Colonic mucosa (tissue), 4 donors: ENCODE results near the gene ZBTB7B. TPM values are rescaled to one million over a fixed set of nuclear protein-coding genes. Genes with fewer than 3 reads are reported as not detected.

Experiments used
- DNase-seq: peaks from one replicate; pipeline ENCODE4 v3.0.0-alpha.2; 2020
- H3K27ac ChIP-seq: fragments of 200-600 bp; one replicate; pipeline ENCODE4 v1.8.0; 2021
- H3K27me3 ChIP-seq: fragments of 200-600 bp; one replicate; pipeline ENCODE4 v1.8.0; 2021
- H3K36me3 ChIP-seq: fragments of 200-600 bp; one replicate; pipeline ENCODE4 v1.8.0; 2021
- H3K4me1 ChIP-seq: fragments of 200-600 bp; one replicate; pipeline ENCODE4 v1.8.0; 2021; ENCODE audit warnings: mild to moderate bottlenecking
- H3K4me3 ChIP-seq: fragments of 200-600 bp; one replicate; pipeline ENCODE4 v1.8.0; 2021
- H3K9ac ChIP-seq, 2 donors: one replicate each; pipeline ENCODE4 v1.7.0; 2013; ENCODE audit warnings: control low read depth in 2 of 2, low read depth in 2 of 2, low read length in 2 of 2
- H3K9me3 ChIP-seq: fragments of 200-600 bp; one replicate; pipeline ENCODE4 v1.8.0; 2021
- intact Hi-C: fragments of 100-400 bp; cut with DNase I; formaldehyde crosslinking; loops from one replicate; pipeline ENCODE4 v1.14.1; 2022
- total RNA-seq, 2 donors: library from RNA; stranded (reverse); fragmentation: NEBNext Ultra II Directional in 1 of 2; extraction: Animal tissue kit (Norgen Biotek cat#: 25700) in 1 of 2; gene quantifications; one replicate each; pipeline ENCODE4 v1.2.1, GENCODE V29; 2021
- TF ChIP-seq, protein P1 (sequence below): fragments of 200-600 bp; IDR thresholded peaks from one replicate; pipeline ENCODE4 v1.8.0; 2022; ENCODE audit warnings: antibody characterized with exemption, mild to moderate bottlenecking
- donor health status: healthy.
- donor health status: DM: no; HTN: no; CAD: no.
- donor health status: DM: no; HTN: no; CAD: no.

ZBTB7B gene
- total RNA-seq, 2 donors from 2014 or later: 185 to 205 TPM

DNA sequence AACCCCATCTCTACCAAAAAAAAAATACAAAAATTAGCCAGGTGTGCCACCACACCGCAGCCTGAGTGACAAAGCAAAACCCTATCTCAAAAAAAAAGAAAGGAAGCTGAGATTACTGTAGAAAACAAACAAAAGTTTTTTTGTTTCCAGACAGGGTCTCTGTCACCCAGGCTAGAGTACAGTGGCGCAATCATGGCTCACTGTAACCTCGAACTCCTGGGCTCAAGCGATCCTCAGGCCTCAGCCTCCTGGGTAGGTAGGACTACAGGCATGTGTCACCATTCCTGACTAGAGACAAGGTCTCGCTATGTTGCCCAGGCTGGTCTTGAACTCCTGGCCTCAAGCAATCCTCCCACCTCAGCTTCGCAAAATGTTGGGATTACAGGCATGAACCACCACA lies 38.2 kb upstream of the ZBTB7B start:
- TF ChIP-seq, protein P1, sequence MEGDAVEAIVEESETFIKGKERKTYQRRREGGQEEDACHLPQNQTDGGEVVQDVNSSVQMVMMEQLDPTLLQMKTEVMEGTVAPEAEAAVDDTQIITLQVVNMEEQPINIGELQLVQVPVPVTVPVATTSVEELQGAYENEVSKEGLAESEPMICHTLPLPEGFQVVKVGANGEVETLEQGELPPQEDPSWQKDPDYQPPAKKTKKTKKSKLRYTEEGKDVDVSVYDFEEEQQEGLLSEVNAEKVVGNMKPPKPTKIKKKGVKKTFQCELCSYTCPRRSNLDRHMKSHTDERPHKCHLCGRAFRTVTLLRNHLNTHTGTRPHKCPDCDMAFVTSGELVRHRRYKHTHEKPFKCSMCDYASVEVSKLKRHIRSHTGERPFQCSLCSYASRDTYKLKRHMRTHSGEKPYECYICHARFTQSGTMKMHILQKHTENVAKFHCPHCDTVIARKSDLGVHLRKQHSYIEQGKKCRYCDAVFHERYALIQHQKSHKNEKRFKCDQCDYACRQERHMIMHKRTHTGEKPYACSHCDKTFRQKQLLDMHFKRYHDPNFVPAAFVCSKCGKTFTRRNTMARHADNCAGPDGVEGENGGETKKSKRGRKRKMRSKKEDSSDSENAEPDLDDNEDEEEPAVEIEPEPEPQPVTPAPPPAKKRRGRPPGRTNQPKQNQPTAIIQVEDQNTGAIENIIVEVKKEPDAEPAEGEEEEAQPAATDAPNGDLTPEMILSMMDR: no peak
- Histone ChIP-seq H3K27ac (no peak overlapping the region), H3K36me3 (peaks cover 23% of the 10 kb centered on the region)

DNA sequence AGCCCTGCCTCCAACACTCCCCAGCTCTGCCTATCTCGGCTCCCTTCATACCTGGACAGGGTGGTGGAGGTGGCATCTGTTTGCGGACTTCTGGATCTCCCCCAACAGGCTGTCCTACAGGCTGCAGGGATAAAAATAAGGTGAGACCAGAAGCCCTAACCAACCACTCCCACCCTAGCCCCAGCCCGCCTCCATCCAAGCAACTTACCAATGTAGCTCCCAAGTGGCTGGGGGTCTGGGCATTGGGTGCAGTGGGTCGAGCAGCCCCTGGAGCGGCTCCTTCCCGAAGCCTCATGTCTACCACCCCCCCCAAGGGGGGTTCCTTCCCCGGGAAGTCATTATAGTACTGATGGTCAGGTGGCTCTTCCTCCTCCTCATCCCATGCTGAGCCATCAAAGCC lies 36.5 kb upstream of the ZBTB7B start:
- no peak for DNase-seq
- no peak overlapping the region for H3K4me3 ChIP-seq
- H3K9me3 ChIP-seq: no peaks in the 10 kb centered on the region
- peaks cover 9% of the 10 kb centered on the region for H3K4me1 ChIP-seq
- intact Hi-C loops: no loop called here
- H3K36me3 ChIP-seq: peaks cover 23% of the 10 kb centered on the region
- TF ChIP-seq, protein P1: no peak
- H3K9ac ChIP-seq: no peak overlapping the region
- no peak overlapping the region for H3K27ac ChIP-seq
- no peaks in the 10 kb centered on the region for H3K27me3 ChIP-seq

More for the DNA sequence above, 38.2 kb upstream of the ZBTB7B start:
- intact Hi-C loops: no loop called here
- Histone ChIP-seq H3K9me3 (no peaks in the 10 kb centered on the region), H3K27me3 (no peaks in the 10 kb centered on the region), H3K4me1 (peaks cover 13% of the 10 kb centered on the region), H3K4me3 (no peak overlapping the region), H3K9ac (no peak overlapping the region)
- DNase-seq: no peak

DNA sequence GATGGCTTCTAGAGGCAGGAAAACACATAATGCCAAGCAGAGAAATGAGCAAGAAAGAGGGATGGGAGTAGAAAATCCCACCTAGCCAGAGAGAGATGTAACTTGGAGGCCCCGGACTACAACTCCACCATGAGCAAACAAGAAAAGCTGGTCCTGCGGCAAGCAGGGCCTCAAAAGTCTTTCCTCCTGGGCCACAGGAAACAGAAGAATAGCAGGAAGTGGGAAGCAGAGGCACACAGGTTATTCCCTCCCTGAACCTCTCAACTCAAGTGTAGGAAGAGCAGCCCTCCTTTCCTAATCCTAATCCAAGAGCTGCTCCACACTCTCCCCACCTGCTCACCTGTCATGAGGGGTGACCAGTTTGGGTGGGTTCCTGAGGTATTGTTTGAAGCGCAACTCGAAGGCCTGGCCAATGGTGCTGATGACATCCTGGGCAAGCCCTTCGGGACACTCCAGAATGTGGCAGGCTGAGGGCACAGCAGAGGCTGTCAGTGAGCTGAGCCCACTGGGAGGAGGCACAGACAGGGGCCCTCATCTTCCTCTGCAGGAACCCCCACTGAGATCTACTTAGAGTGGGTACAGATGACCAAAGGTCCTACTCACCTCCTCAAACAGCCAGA lies 35.2 kb upstream of the ZBTB7B start:
- intact Hi-C loops: no loop called here
- TF ChIP-seq, protein P1: no peak
- Histone ChIP-seq H3K27ac (no peak overlapping the region), H3K4me1 (peaks cover 21% of the 10 kb centered on the region), H3K4me3 (no peak overlapping the region), H3K36me3 (peaks cover 23% of the 10 kb centered on the region), H3K9ac (no peak overlapping the region), H3K9me3 (no peaks in the 10 kb centered on the region), H3K27me3 (no peaks in the 10 kb centered on the region)
- no peak for DNase-seq

DNA sequence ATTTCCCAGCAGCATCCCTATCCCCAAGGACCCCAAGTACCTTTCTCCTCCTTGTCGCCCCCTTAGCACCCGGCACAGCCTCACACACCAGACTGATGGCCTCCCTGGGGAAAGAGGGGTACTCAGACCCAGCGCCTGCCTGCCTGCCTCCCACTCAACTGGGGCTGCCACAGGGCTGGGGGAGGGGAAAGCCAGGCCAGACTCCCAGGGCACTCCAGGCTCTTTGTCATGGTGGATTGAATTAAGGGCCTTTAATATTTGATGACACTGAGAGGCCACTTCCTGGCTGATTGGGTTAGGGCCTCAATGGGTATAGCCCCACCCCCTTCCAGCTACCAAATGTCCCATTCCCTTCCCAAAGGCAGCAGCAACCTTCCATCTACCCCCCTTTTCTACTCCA lies 33.9 kb upstream of the ZBTB7B start:
- Histone ChIP-seq H3K9me3 (no peaks in the 10 kb centered on the region), H3K4me3 (no peak overlapping the region), H3K27me3 (no peaks in the 10 kb centered on the region), H3K4me1 (peaks cover 21% of the 10 kb centered on the region), H3K9ac (no peak overlapping the region), H3K36me3 (peaks cover 19% of the 10 kb centered on the region), H3K27ac (no peak overlapping the region)
- TF ChIP-seq, protein P1: no peak
- intact Hi-C loops: no loop called here
- no peak for DNase-seq

DNA sequence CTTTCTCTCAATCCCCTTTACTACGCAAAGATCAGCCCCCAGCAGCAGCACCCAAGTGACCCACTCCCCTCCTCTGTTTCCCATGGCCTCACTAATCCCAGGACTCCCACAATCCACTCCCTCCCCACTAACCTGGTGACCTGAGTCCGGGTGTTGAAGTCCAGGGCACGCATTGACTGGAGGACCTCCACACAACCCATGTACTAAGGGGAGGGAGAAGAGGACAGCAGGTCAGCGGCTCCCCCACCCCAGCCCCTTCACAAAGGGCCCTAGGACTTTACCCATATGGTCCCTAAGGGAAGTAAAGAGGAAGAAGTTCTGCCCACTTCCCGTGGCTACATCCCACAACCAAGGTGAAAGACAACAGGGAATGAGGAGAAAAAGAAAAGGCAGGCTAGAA lies 33.4 kb upstream of the ZBTB7B start:
- intact Hi-C loops: no loop called here
- Histone ChIP-seq H3K27ac (no peak overlapping the region), H3K4me1 (peaks cover 21% of the 10 kb centered on the region)

More for the DNA sequence above, 33.4 kb upstream of the ZBTB7B start:
- Histone ChIP-seq H3K36me3 (peaks cover 18% of the 10 kb centered on the region), H3K9me3 (no peaks in the 10 kb centered on the region), H3K9ac (peak overlapping the region in 1 of 2 donors; percentile 30), H3K27me3 (no peaks in the 10 kb centered on the region), H3K4me3 (no peak overlapping the region)
- TF ChIP-seq, protein P1: no peak
- DNase-seq: no peak
